A673 (cell line): ENCODE data around the gene PPP1R37. TPM values are rescaled to one million over a fixed set of nuclear protein-coding genes. Genes with fewer than 3 reads are reported as not detected.

Experiments
- BruUV-seq: library from RNA; stranded (reverse); fragments of 400-500 nt; replicated peaks from 2 replicates; lab custom pipeline; 2021; lab: Mats Ljungman, UMichigan
- CTCF ChIA-PET: fragments of 300-600 bp; sonication (Branson Sonifier 250); formaldehyde crosslinking; loops from one replicate; lab custom pipeline; 2022; ENCODE audit warnings: antibody characterized with exemption; lab: Charles Lee
- POLR2A ChIA-PET: fragments of 300-600 bp; sonication (Branson Sonifier 250); formaldehyde crosslinking; loops from one replicate; lab custom pipeline; 2022; ENCODE audit warnings: antibody characterized with exemption; ENCODE audit not compliant: low non-redundant PET; lab: Charles Lee
- DNase-seq: peaks from one replicate; pipeline ENCODE4 v3.0.0-alpha.2; 2015; ENCODE audit warnings: low spot score
- H3K27ac ChIP-seq: fragments of 200-600 bp; sonication (generic); 2 replicates; pipeline ENCODE4 v1.5.1; 2016; ENCODE audit warnings: mixed run types, low read depth, mild to moderate bottlenecking, mixed read lengths, antibody characterized with exemption, low read length; ENCODE audit not compliant: poor library complexity, severe bottlenecking
- H3K27me3 ChIP-seq: fragments of 200-600 bp; sonication (generic); replicated peaks from 2 replicates; pipeline ENCODE4 v1.6.1; 2017; ENCODE audit warnings: mixed run types, low read depth, mild to moderate bottlenecking, mixed read lengths, antibody characterized with exemption, low read length; ENCODE audit not compliant: insufficient read depth, poor library complexity
- H3K36me3 ChIP-seq: fragments of 200-600 bp; sonication (generic); 2 replicates; pipeline ENCODE4 v1.6.1; 2016; ENCODE audit warnings: mixed run types, mild to moderate bottlenecking, mixed read lengths, antibody characterized with exemption, low read length; ENCODE audit not compliant: insufficient read depth, poor library complexity, severe bottlenecking
- H3K4me1 ChIP-seq: fragments of 200-600 bp; sonication (generic); 2 replicates; pipeline ENCODE4 v1.6.1; 2017; ENCODE audit warnings: mixed run types, mild to moderate bottlenecking, mixed read lengths, antibody characterized with exemption, low read length; ENCODE audit not compliant: insufficient read depth, poor library complexity, severe bottlenecking
- H3K4me3 ChIP-seq: fragments of 200-600 bp; sonication (generic); 2 replicates; pipeline ENCODE4 v1.5.1; 2016; ENCODE audit warnings: low read depth, mixed run types, mild to moderate bottlenecking, mixed read lengths, low read length; ENCODE audit not compliant: poor library complexity, severe bottlenecking
- H3K9me3 ChIP-seq: fragments of 200-600 bp; sonication (generic); 2 replicates; pipeline ENCODE4 v1.6.1; 2016; ENCODE audit warnings: mixed run types, low read depth, mild to moderate bottlenecking, mixed read lengths, antibody characterized with exemption, low read length; ENCODE audit not compliant: poor library complexity, severe bottlenecking
- CTCF ChIP-seq: fragments of 300-800, 200-600 bp; sonication (generic); conservative IDR thresholded peaks from 2 replicates; pipeline ENCODE4 v1.5.1; 2017; ENCODE audit warnings: low read depth, mild to moderate bottlenecking, antibody characterized with exemption, low read length, moderate library complexity, mixed read lengths
- EZH2 ChIP-seq: fragments of 200-600 bp; sonication (generic); IDR thresholded peaks from 2 replicates; pipeline ENCODE4 v1.6.1; 2017; ENCODE audit warnings: borderline replicate concordance, low read depth, mild to moderate bottlenecking, mixed read lengths, antibody characterized with exemption, low read length; ENCODE audit not compliant: poor library complexity, severe bottlenecking
- intact Hi-C: fragments of 100-400 bp; cut with micrococcal nuclease; formaldehyde crosslinking; loops from one replicate; pipeline ENCODE4 v1.10.0; 2022; ENCODE audit not compliant: unreplicated experiment
- total RNA-seq: library from RNA; stranded (reverse); gene quantifications from 2 replicates; pipeline ENCODE4 v1.2.3, GENCODE V29; 2021

The PPP1R37 gene
- total RNA-seq, 1 experiment from 2014 or later, result 34.0 TPM

- H3K9me3 ChIP-seq, result no peaks in the 10 kb centered on the region
- no peak for DNase-seq
- no peaks in the 10 kb centered on the region for H3K36me3 ChIP-seq
- intact Hi-C loops, result loop anchor here (10.0 kb wide), 1 partner anchor 169 kb away; no protein-coding TSS in a partner anchor
- H3K4me1 ChIP-seq, result no peaks in the 10 kb centered on the region
- BruUV-seq, result no TSS peak
- TF ChIP-seq CTCF, result no peak
- TF ChIP-seq EZH2, result no peak
- ChIA-PET POLR2A (no interaction called here), CTCF (no interaction called here)
- no peak overlapping the region for H3K27ac ChIP-seq
- H3K4me3 ChIP-seq, result no peak overlapping the region
- no peaks in the 10 kb centered on the region for H3K27me3 ChIP-seq
These were observed 91.1 kb downstream of the PPP1R37 start for GRCh38 chr19:45184115-45184514.

- intact Hi-C loops, result loop anchor here (10.0 kb wide), 1 partner anchor 172 kb away; no protein-coding TSS in a partner anchor
- POLR2A ChIA-PET, result no interaction called here
- no peak for DNase-seq
These were observed 93.7 kb downstream of the PPP1R37 start for GRCh38 chr19:45186509-45187334.

More at GRCh38 chr19:45186509-45187334, 93.7 kb downstream of the PPP1R37 start:
- no TSS peak for BruUV-seq
- CTCF ChIA-PET, result no interaction called here
- Histone ChIP-seq H3K4me1 (no peaks in the 10 kb centered on the region), H3K27ac (no peak overlapping the region), H3K36me3 (no peaks in the 10 kb centered on the region), H3K9me3 (no peaks in the 10 kb centered on the region), H3K27me3 (no peaks in the 10 kb centered on the region), H3K4me3 (no peak overlapping the region)
- TF ChIP-seq EZH2 (no peak), CTCF (no peak)
